ENCODE data around the gene CFTR.

DNA sequence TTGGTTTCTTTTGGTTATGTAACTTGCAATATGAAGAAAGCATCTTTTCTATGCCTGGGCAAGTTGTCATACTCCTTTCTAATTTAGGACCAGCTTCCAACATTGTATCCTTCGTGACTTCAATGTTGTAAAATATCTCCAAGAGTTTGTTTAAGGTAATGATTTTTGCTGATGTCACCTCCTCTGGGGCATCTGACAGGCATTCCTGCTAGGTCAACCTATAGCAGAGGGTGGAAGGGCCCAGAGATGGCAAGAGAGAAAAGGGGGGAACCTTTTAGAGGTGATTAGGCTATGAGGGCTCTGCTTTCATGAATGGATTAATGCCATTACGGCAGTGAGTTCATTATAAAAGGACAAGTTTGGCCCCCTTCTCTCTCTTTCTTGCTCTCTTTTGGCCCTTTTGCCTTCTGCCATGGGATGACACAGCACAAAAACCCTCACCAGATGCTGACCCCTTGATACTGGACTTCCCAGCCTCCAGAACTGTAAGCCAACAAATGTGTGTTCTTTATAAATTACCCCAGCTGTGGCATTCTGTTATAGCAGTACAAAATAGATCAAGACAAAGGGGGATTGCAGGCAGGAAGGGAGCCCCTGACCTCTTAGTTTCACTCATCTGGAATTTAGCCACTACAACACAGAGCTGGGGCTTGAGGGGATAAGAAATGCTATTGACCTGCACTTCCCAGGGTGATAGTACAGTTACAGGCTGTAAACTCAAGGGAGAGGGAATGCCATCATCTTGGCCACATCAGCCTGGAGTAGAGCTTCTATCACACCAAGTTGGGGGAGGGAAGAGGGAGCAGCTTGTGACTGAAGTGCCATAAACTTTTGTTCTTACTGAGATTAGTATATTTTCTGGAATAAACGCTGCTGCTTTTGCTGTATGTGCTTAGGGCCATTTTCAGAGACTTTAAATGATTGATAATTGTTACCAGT is 195.9 kb downstream of the CFTR start:
- TF ChIP-seq, protein P1, sequence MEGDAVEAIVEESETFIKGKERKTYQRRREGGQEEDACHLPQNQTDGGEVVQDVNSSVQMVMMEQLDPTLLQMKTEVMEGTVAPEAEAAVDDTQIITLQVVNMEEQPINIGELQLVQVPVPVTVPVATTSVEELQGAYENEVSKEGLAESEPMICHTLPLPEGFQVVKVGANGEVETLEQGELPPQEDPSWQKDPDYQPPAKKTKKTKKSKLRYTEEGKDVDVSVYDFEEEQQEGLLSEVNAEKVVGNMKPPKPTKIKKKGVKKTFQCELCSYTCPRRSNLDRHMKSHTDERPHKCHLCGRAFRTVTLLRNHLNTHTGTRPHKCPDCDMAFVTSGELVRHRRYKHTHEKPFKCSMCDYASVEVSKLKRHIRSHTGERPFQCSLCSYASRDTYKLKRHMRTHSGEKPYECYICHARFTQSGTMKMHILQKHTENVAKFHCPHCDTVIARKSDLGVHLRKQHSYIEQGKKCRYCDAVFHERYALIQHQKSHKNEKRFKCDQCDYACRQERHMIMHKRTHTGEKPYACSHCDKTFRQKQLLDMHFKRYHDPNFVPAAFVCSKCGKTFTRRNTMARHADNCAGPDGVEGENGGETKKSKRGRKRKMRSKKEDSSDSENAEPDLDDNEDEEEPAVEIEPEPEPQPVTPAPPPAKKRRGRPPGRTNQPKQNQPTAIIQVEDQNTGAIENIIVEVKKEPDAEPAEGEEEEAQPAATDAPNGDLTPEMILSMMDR (conservative IDR thresholded peaks at IDR 0.05 in 1 of 2, IDR thresholded peaks at IDR 0.05 in 1 of 2; ENCODE audit: low read depth in 1 of 2, low read length in 2 of 2), result no peak
- no peak for TF ChIP-seq EZH2 (IDR thresholded peaks at IDR 0.05; ENCODE audit: low read length, missing control alignments)

Data from fibroblast of lung (primary cell).